NB4 (cell line): ENCODE results near the gene KSR1.

Source experiments
- CTCF ChIP-seq: IDR thresholded peaks from one replicate; pipeline ENCODE4 v1.5.1; 2012; ENCODE audit warnings: low read depth, low read length
- POLR2A ChIP-seq: IDR thresholded peaks from 2 replicates; pipeline ENCODE4 v1.6.1; 2011; ENCODE audit warnings: mild to moderate bottlenecking; ENCODE audit not compliant: insufficient read length; ENCODE audit errors: extremely low read depth

DNA sequence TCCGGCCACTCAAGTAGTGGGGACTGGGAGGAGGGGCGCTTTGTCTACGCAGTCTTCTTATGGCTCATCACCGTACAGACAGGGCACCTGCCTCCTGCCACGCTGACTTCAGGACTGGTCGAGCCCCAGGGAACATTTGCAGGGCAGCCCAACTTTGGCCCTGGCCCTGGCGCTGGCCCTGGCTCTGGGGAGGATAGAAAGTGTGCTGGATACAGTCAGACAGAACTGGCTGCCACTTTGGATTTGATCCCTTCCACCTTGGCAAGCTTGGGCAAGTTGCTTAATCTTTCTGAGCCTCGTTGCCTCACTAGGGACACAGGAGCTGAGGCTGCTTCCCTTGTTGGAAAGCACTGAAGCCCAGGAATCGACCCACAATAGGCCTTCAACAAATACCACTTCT, 188.3 kb downstream of the KSR1 start:
- TF ChIP-seq CTCF (no peak), POLR2A (no peak)
